Stimulated activated CD8-positive, alpha-beta memory T cell treated with anti-CD3 and anti-CD28 coated beads, Interleukin-15, amount 100 ng/mL, for 48 hours (primary cell): ENCODE results near the gene SHROOM1.
"Not testable (repeated sequence)": the region's sequence is repeated elsewhere in the genome, so short reads cannot be mapped to it uniquely, and the experiment has no call there.

ENCODE experiments used
- DNase-seq, 2 donors: peaks; one replicate each; pipeline ENCODE4 v3.0.0-alpha.2; 2020; ENCODE audit warnings: low read depth in 2 of 2

SHROOM1 gene

DNA sequence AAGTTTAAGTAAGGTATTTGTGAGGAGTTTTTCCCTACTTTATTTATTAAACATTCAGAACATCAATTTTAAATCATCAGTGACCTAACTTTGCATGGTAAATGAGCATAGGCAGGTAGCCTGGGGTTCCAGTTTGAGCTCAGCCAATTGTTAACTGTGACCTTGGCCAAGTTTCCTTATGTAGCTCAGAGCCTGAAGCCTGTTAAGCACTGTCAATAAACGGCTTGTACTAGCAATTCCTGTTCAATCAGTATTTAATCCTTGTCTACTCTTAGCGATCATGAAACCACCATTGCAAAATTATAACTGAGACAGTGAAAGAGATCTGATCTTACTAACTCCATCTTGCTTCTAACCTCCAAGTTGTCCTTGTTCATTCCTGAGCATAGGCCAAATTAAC is 22.0 kb downstream of the SHROOM1 start:
- no peak for DNase-seq

DNA sequence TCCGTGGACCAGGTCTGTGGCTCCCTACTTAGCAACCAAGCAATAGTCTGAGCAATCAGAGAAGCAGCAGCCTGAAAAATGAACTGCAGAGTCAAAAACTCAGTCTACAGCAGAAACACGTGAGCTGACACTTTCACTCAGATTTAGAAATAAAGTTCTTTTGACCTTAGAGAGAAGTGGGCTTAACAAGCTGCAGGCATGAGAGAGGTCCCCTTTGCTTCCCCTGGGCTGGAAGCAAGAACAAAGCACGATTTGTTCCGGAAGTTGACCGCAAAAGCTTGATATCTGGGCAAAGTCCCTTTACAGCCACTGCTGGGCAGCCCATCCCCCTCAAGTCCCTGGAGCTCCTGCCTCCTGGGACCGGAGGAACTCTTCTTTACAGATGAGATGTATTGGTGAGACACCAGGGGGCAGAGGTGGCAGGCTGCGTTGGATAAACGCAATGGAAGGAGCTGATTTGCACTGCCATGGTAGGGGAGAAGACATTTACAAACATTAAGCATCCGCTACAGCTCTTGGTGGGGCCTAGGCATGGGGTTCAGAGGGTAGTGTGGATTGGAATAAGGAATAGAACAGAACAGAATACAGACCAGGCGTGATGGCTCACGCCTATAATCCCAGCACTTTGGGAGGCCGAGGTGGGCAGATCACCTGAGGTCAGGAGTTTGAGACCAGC is 23.1 kb downstream of the SHROOM1 start:
- DNase-seq = no peak

DNA sequence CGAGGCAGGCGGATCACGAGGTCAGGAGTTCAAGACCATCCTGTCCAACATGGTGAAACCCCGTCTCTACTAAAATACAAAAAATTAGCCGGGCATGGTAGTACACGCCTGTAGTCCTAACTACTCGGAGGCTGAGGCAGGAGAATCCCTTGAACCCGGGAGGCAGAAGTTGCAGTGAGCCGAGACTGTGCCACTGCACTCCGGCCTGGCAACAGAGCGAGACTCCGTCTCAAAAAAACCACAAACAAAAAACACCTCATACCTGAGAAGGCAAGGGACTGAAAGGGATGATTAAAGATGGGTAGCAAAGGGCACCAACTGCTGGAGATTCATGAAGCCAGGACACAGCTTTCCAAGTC is 23.7 kb downstream of the SHROOM1 start:
- DNase-seq = not testable (repeated sequence)

DNA sequence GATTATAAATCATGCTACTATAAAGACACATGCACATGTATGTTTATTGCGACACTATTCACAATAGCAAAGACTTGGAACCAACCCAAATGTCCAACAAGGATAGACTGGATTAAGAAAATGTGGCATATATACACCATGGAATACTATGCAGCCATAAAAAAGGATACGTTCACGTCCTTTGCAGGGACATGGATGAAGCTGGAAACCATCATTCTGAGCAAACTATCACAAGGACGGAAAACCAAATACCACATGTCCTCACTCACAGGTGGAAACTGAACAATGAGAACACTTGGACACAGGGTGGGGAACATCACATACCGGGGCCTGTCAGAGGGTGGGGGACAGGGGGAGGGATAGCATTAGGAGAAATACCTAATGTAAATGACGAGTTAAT is 24.6 kb downstream of the SHROOM1 start:
- not testable (repeated sequence) for DNase-seq

DNA sequence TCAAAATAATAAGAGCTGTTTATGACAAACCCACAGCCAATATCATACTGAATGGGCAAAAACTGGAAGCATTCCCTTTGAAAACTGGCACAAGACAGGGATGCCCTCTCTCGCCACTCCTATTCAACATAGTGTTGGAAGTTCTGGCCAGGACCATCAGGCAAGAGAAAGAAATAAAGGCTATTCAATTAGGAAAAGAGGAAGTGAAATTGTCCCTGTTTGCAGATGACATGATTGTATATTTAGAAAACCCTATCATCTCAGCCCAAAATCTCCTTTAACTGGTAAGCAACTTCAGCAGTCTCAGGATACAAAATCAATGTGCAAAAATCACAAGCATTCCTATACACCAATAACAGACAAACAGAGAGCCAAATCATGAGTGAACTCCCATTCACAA is 26.2 kb downstream of the SHROOM1 start:
- not testable (repeated sequence) for DNase-seq

DNA sequence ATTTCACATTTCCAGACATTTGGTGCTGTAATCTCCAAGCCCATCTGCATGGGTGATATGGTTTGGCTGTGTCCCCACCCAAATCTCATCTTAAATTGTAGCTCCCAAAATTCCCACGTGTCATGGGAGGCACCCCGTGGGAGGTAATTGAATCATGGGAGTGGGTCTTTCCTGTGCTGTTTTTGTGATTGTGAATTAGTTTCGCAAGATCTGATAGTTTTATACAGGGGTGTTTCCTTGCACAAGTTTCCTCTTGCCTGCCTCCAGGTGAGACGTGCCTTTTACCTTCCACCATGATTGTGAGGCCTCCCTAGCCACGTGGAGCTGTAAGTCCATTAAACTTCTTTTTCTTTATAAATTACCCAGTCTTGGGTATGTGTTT is 27.8 kb downstream of the SHROOM1 start:
- DNase-seq = not testable (repeated sequence)

DNA sequence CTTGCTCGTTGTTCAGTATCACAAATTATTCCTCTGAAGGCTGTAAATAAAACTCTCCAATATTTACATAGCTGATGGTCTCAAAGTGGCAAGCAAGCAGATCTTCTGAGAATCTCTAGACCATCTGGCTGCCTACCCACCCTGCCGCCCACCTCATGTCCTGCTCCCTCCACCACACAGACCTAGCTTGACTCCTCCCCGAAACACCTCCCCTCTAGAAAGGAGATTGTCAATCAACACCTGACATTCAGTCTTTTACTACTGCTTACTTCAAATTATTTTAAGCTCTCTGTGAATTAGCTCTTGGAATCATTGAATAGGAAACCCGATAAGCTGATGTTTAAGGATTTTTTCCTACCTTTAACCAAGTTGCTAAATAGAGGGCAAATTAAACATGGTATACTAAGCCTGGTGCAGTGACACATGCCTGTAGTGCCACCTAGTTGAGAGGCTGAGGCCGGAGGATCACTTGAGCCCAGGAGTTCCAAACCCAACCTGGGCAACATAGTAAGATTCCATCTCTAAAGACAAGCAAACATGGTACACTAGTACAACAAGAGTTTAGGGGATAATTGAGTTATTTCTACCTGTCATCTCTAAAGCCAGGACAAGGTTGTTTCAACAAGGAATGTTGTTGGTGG is 28.3 kb downstream of the SHROOM1 start:
- no peak for DNase-seq

DNA sequence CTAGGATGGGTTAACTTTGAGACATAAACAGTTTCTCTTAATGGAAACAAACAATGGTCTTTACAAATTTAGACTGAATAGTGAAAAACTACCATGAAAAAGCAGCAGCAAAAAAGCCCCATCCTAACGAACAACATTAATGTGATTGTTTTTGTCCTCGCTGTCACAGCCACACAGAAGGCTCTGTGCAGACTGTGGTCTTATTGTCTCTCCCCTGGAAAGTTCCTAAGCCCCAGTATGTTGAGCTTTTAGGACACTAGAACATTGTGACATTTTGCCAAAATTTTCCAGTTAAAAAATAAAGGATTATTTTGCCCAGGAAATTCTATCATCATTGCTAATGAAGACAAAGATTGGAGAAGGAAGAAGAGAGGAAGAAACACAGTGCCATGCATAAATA is 29.9 kb downstream of the SHROOM1 start:
- no peak for DNase-seq

DNA sequence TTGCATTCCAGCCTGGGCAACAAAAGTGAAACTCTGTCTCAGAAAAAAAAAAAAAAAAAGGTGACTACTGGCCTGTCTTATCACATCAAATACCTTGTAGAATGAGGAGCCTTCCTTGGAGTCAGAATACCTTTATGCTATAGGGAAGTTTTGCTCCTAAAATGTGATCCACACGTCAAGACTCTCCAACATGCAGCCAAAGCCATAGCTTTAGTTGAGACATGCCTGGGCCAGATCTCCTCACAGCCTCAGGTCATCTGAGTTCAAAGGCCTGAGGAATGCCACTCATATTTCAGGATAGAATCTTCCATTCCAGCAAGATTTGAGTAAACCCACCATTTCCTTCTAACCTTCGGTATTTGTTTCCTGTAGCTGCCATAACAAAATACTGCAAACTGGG is 31.1 kb downstream of the SHROOM1 start:
- DNase-seq = no peak

DNA sequence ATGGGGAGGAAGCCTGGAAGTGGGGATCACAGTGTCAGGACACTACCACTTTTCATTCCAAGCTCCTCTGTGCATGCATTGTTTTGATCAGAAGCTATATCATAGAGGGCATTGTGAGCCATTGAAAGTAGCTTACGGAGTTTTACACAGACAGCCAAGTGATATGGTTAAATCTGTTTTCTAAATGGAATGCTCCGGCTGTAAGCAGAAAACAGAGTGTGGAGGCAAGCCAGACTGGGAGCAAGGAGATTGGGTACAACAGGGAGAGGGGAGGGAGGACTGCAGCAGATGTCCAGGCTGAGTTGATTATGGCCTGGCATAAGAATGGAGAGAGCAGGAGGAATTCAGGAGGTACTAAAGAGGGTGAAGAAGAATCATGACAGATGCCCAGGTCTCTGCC is 32.8 kb downstream of the SHROOM1 start:
- DNase-seq = no peak

DNA sequence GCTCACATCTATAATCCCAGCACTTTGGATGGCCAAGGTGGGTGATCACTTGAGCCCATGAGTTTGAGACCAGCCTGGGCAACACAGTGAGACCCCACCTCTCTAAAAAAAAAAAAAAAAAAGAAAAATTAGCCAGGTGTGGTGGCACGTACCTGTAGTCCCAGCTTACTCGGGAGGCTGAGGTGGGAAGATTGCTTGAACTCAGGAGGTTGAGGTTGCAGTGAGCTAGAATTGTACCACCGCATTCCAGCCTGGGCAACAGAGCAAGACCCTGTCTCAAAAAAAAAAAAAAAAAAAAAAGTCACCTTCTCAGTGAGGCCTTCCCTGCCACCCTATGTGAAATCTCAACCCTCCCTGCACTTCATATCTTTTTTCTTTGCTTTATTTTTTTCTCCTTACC is 39.4 kb downstream of the SHROOM1 start:
- DNase-seq = no peak

DNA sequence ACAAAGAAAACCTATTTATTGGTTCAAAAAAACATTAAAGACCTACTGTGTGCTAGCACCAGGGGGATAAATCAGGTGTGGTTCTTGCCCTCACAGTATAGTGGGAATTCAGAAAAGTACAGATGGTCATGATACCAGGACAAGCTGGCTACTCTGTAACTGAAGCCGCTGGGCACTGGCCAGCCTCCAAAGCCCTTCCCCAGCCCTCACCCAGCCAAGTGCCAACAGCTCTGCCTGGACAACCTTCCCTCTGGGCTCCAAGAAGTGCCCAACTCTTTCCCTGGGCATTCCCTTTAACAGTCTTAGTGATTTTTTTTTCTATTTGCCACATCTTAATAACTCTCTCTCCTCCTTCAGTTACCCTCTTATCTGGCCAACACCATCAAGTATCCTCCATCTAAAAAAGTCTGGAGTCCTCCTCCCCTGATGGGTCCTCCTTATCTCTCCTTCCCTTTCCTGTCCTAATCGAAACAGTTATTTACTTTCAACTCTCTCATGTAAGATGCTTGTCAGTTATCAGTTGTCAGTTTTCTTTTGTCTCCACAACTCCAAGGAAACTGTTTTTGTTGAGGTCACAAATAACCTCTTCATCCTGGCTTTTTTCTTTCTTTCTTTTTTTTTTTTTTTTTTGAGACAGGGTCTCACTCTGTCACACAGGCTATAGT is 40.1 kb downstream of the SHROOM1 start:
- DNase-seq = no peak

DNA sequence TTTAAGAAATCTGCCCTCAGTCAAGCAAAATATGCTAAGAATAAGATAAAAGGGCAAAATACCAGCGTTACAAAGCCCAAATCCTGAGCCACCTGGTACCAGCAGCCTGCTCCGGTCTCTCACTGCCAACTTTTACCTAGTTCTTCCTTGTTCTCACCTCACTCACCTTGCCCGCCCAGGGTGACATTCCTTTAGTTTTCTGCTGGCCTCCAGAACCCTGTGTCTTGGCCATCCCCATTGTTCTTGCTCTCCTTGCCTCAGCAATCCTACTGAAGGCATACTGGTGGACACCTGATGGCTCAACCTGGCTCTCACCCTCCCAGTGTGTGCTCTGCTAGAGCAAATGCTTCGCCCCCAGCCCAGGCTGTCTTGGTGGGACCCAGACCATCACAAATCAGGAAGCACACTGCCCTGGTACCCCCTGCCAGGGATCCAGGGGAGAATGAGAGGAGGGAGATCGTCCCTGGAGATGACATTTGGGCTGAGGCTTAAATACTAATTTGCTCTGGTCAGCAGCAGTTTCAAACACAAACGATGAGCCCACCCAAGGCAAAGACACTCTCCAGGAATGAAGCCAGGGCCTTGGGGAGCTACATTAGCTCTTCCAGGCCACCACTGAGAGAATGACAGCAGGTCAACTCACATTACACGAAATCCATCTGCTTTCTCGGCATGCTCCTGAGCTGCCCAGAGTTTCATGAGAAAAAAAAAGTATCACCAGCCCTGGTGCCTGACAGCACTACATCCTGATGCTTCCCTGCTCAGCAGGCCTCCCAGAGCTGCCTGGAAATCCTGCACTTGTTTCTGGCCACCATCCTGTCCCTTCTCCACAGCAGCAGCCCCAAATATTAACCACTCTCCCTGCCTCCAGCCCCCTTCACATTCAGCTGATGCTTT is 41.2 kb downstream of the SHROOM1 start:
- no peak for DNase-seq

DNA sequence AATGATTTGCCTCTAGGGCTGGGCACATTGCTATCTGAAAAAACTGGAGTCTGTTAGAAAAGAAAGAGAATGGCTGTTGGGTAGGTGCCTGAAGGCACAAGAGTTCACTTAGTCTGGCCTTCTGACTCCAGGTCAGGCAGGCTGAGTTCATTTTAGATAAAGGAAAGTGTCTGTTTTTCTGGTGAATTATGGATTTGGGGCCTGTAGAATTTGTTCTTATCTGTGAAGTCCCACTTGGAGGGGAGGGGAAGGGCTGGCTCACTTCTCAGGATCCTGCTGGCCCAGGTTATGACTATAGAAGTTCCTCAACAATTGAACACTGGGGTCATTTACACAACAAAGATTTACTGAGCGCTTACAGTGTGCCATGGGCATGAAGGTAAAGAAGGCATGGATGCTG is 41.9 kb downstream of the SHROOM1 start:
- no peak for DNase-seq

DNA sequence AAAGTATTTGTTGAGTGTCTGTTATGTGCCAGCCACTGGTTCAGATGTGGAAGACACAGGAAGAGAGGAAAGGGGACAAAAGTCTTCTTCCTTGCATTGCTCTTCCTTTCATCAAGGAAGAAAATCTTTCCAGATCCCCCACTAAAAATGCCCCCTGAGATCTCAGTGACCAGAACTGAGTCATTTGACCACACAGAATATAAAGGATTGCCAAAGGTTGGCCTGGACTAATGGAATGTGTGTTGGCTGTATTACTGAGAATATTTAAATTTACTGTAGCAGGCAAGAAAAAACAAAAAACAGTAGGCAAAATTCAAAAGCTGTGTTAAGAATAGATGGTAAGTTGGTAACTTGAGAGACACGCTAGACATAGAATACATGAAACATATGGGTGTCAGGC is 43.4 kb downstream of the SHROOM1 start:
- no peak for DNase-seq

DNA sequence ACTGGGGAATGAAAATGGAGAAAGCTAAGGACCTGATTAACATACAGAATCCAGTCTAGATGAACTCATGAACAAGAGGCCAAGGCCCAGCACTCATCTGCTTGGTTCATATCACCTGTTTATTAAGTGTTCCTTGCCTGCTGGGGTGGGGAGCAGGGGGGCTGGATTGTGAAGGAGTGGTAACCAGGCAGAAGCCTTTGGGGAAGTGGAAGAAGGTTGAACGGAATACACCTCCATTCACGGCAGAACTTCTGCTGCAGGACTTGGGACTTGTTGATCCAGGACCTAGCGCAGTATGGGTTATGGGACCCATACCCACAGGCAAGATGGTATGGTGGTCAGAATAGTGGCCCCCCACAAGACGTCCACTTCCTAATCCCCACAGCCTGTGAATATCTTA is 44.6 kb downstream of the SHROOM1 start:
- DNase-seq = no peak

DNA sequence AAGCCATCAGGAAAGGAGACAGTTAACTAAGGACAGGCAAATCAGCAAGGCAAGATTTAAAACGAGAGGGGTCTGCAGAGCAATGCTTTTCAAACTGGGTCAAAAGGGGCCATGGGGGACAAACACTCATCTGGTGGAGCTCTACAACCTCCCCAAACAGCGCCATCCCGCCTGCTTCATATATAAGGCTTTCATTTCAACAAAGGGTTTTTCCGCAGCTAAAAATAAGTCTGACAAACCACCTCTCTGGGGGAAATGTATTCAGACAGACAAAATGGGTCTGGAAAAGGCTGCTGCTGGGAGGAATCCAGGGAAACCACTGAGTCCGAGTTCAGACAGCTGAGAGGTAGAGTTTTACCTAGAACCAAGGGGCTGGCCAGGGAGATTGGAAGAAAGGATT is 45.1 kb downstream of the SHROOM1 start:
- no peak for DNase-seq

DNA sequence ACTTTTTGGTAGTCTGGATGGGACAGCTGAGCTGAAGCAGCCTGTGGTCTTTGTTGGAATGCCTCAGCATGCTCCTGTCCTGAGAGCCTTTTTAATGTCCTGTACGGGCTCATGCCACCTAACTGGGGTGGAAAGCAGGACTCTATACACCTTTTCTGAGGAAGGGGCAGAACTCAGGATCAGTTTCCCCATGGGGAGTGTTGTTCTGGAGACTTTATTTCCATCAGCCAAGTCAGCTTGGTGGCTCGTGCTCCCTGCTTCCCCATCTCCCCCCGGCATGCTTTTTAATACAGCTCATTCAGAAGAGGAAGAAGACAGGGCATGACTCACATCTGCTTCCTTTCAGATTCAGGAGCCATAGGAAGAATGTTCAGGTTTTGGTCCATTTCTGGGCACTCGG is 48.3 kb downstream of the SHROOM1 start:
- no peak for DNase-seq

DNA sequence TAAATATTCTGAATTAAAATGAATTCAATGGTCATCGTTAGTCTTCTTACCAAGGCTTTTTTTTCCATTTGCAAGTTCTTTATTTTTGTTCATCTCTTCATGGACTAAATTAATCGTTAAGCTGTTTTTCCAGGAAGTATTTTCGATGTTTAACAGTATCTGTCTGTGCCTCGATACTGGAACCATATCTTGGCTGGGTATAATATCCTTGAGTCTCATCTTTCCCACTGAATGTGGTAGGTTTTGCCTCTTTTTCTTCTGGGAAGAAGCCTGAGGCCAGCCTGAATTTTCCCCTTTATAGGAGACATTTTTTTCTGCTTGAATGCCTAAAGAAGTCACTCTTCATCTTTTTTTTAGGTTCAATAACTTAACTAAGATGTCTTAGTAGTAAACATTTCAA is 49.4 kb downstream of the SHROOM1 start:
- no peak for DNase-seq

DNA sequence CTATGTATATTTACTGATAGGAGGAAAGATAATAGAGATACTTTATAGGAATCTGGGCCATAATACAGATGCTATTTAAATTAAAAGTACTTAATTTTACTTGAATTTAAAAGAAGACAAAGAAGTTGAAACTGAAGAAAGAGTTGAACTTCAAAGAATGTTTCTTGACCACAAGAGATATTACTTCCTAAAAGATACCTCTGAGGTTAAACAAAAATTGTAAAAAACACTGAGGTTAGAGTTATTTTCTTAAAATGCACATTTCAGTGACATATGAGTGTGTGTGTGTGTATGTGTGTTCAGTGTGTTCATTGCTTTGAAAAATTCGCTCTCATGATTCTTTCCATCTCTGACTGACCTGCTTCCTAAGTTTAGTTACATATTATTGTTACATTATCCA is 49.9 kb downstream of the SHROOM1 start:
- DNase-seq = no peak

DNA sequence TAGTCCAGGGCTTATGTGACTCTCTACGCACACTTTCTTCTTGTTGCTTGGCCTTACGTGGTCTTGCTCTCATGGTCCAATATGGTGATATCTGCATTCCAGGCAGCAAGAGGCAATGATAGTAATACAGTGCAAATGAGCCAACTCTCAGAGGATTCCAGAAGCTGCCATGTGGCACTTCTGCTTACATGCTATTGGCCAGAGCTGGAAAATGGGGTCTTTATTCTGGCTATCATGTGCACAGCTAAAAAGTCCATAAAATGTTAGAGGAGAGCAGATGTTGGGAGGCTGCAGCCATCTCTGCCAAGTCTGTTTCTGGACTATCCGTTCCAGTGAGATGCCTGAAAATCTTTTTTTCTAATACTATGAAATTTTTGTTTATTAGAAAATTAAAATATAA is 50.5 kb downstream of the SHROOM1 start:
- DNase-seq = no peak

DNA sequence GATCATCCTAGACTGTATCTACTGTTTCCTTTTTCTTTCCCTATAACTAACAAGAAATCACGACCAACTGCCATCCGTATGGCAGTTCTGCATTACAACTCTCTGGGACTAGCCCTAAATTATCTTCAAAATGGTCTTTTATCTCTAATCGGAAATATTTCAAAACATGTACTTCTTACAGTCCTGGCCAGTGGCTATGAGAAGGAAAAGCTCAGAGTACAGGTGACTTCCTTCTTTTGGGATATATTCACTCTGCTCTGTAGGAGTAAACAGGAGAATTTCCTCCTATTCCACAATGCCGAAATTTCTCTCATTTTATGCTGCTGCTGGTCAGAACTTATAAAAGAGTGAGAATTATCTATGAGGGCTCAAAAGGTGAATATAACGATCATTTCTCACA is 51.6 kb downstream of the SHROOM1 start:
- no peak for DNase-seq
